ENCODE measurements around the gene MTHFSD. TPM values are rescaled to one million over a fixed set of nuclear protein-coding genes. Genes with fewer than 3 reads are reported as not detected.
A peak's percentile ranks its signal among the peaks of the same experiment; 100 is the strongest.

The MTHFSD gene
- 12.5 TPM for total RNA-seq

GRCh38 chr16:86554917-86555703 is at the start of gene MTHFSD:
Gene MTHFSD (minus strand): TSS chr16:86555235. CDS start chr16:86555184, 51 bp downstream.
- Histone ChIP-seq H3K36me3 (ENCODE audit: control insufficient read depth in 3 of 3, insufficient read depth in 3 of 3, low read length in 3 of 3) (peaks cover 6 to 16% (median 15%) of the 10 kb centered on the region in 3 donors), H3K27ac (ENCODE audit: low read depth, low read length) (peak within 1 kb of the TSS; percentile 93), H3K27me3 (ENCODE audit: control insufficient read depth in 3 of 3, insufficient read depth in 3 of 3, low read length in 3 of 3) (peaks cover 0 to 7% (median 5%) of the 10 kb centered on the region in 3 donors), H3K9ac (ENCODE audit: low read depth in 1 of 3, low read length in 3 of 3) (peak within 1 kb of the TSS; percentile 97 to 100 (median 98)), H3K4me1 (ENCODE audit: control insufficient read depth in 3 of 3, insufficient read depth in 3 of 3, low read length in 3 of 3) (peaks cover 22 to 30% (median 26%) of the 10 kb centered on the region in 3 donors), H3K9me3 (ENCODE audit: control insufficient read depth in 3 of 3, low read length in 3 of 3) (no peaks in the 10 kb centered on the region), H3K4me3 (ENCODE audit: low read length in 3 of 3) (peak within 1 kb of the TSS; percentile 93 to 99 (median 97))

- no peak overlapping the region for H3K4me3 ChIP-seq (ENCODE audit: low read length in 3 of 3)
Measured at GRCh38 chr16:86604436-86605193, 49.6 kb upstream of the MTHFSD start.

GRCh38 chr16:86602521-86602920 is 47.5 kb upstream of the MTHFSD start:
- Histone ChIP-seq H3K9me3 (ENCODE audit: control insufficient read depth in 3 of 3, low read length in 3 of 3) (no peaks in the 10 kb centered on the region), H3K4me1 (ENCODE audit: control insufficient read depth in 3 of 3, insufficient read depth in 3 of 3, low read length in 3 of 3) (no peaks in the 10 kb centered on the region), H3K4me3 (ENCODE audit: low read length in 3 of 3) (no peak overlapping the region), H3K27ac (ENCODE audit: low read depth, low read length) (no peak overlapping the region), H3K27me3 (ENCODE audit: control insufficient read depth in 3 of 3, insufficient read depth in 3 of 3, low read length in 3 of 3) (peaks cover 12 to 37% (median 17%) of the 10 kb centered on the region in 3 donors), H3K36me3 (ENCODE audit: control insufficient read depth in 3 of 3, insufficient read depth in 3 of 3, low read length in 3 of 3) (no peaks in the 10 kb centered on the region), H3K9ac (ENCODE audit: low read depth in 1 of 3, low read length in 3 of 3) (no peak overlapping the region)

More at GRCh38 chr16:86604436-86605193, 49.6 kb upstream of the MTHFSD start:
- no peaks in the 10 kb centered on the region for H3K36me3 ChIP-seq (ENCODE audit: control insufficient read depth in 3 of 3, insufficient read depth in 3 of 3, low read length in 3 of 3)
- H3K27me3 ChIP-seq (ENCODE audit: control insufficient read depth in 3 of 3, insufficient read depth in 3 of 3, low read length in 3 of 3): peaks cover 0 to 21% (median 11%) of the 10 kb centered on the region in 3 donors
- H3K4me1 ChIP-seq (ENCODE audit: control insufficient read depth in 3 of 3, insufficient read depth in 3 of 3, low read length in 3 of 3): peaks cover 0 to 13% (median 12%) of the 10 kb centered on the region in 3 donors
- H3K27ac ChIP-seq (ENCODE audit: low read depth, low read length): no peak overlapping the region
- H3K9me3 ChIP-seq (ENCODE audit: control insufficient read depth in 3 of 3, low read length in 3 of 3): no peaks in the 10 kb centered on the region
- no peak overlapping the region for H3K9ac ChIP-seq (ENCODE audit: low read depth in 1 of 3, low read length in 3 of 3)

GRCh38 chr16:86601356-86601755 is 46.3 kb upstream of the MTHFSD start:
- Histone ChIP-seq H3K9me3 (ENCODE audit: control insufficient read depth in 3 of 3, low read length in 3 of 3) (no peaks in the 10 kb centered on the region), H3K4me1 (ENCODE audit: control insufficient read depth in 3 of 3, insufficient read depth in 3 of 3, low read length in 3 of 3) (peaks cover 0 to 2% (median 0%) of the 10 kb centered on the region in 3 donors), H3K4me3 (ENCODE audit: low read length in 3 of 3) (no peak overlapping the region), H3K9ac (ENCODE audit: low read depth in 1 of 3, low read length in 3 of 3) (no peak overlapping the region), H3K27me3 (ENCODE audit: control insufficient read depth in 3 of 3, insufficient read depth in 3 of 3, low read length in 3 of 3) (peaks cover 18 to 37% (median 19%) of the 10 kb centered on the region in 3 donors), H3K36me3 (ENCODE audit: control insufficient read depth in 3 of 3, insufficient read depth in 3 of 3, low read length in 3 of 3) (no peaks in the 10 kb centered on the region), H3K27ac (ENCODE audit: low read depth, low read length) (no peak overlapping the region)

GRCh38 chr16:86598607-86599565 is 43.9 kb upstream of the MTHFSD start:
- H3K27me3 ChIP-seq (ENCODE audit: control insufficient read depth in 3 of 3, insufficient read depth in 3 of 3, low read length in 3 of 3): peaks cover 38 to 56% (median 39%) of the 10 kb centered on the region in 3 donors
- H3K36me3 ChIP-seq (ENCODE audit: control insufficient read depth in 3 of 3, insufficient read depth in 3 of 3, low read length in 3 of 3): no peaks in the 10 kb centered on the region
- no peak overlapping the region for H3K9ac ChIP-seq (ENCODE audit: low read depth in 1 of 3, low read length in 3 of 3)
- no peak overlapping the region for H3K27ac ChIP-seq (ENCODE audit: low read depth, low read length)
- peaks cover 0 to 2% (median 0%) of the 10 kb centered on the region in 3 donors for H3K4me1 ChIP-seq (ENCODE audit: control insufficient read depth in 3 of 3, insufficient read depth in 3 of 3, low read length in 3 of 3)
- no peak overlapping the region for H3K4me3 ChIP-seq (ENCODE audit: low read length in 3 of 3)
- no peaks in the 10 kb centered on the region for H3K9me3 ChIP-seq (ENCODE audit: control insufficient read depth in 3 of 3, low read length in 3 of 3)

- Histone ChIP-seq H3K27me3 (ENCODE audit: control insufficient read depth in 3 of 3, insufficient read depth in 3 of 3, low read length in 3 of 3) (peaks cover 44 to 64% (median 47%) of the 10 kb centered on the region in 3 donors), H3K9me3 (ENCODE audit: control insufficient read depth in 3 of 3, low read length in 3 of 3) (no peaks in the 10 kb centered on the region), H3K27ac (ENCODE audit: low read depth, low read length) (no peak overlapping the region), H3K4me3 (ENCODE audit: low read length in 3 of 3) (no peak overlapping the region), H3K9ac (ENCODE audit: low read depth in 1 of 3, low read length in 3 of 3) (no peak overlapping the region), H3K36me3 (ENCODE audit: control insufficient read depth in 3 of 3, insufficient read depth in 3 of 3, low read length in 3 of 3) (no peaks in the 10 kb centered on the region), H3K4me1 (ENCODE audit: control insufficient read depth in 3 of 3, insufficient read depth in 3 of 3, low read length in 3 of 3) (peaks cover 0 to 2% (median 0%) of the 10 kb centered on the region in 3 donors)
Measured at GRCh38 chr16:86597880-86598606, 43.0 kb upstream of the MTHFSD start.

GRCh38 chr16:86597126-86597879 is 42.3 kb upstream of the MTHFSD start:
- H3K9ac ChIP-seq (ENCODE audit: low read depth in 1 of 3, low read length in 3 of 3): no peak overlapping the region
- no peak overlapping the region for H3K27ac ChIP-seq (ENCODE audit: low read depth, low read length)
- peaks cover 45 to 64% (median 52%) of the 10 kb centered on the region in 3 donors for H3K27me3 ChIP-seq (ENCODE audit: control insufficient read depth in 3 of 3, insufficient read depth in 3 of 3, low read length in 3 of 3)
- peaks cover 0 to 2% (median 0%) of the 10 kb centered on the region in 3 donors for H3K4me1 ChIP-seq (ENCODE audit: control insufficient read depth in 3 of 3, insufficient read depth in 3 of 3, low read length in 3 of 3)
- no peaks in the 10 kb centered on the region for H3K9me3 ChIP-seq (ENCODE audit: control insufficient read depth in 3 of 3, low read length in 3 of 3)
- H3K4me3 ChIP-seq (ENCODE audit: low read length in 3 of 3): no peak overlapping the region
- no peaks in the 10 kb centered on the region for H3K36me3 ChIP-seq (ENCODE audit: control insufficient read depth in 3 of 3, insufficient read depth in 3 of 3, low read length in 3 of 3)

- H3K27ac ChIP-seq (ENCODE audit: low read depth, low read length): no peak overlapping the region
- no peaks in the 10 kb centered on the region for H3K9me3 ChIP-seq (ENCODE audit: control insufficient read depth in 3 of 3, low read length in 3 of 3)
- peaks cover 0 to 2% (median 0%) of the 10 kb centered on the region in 3 donors for H3K4me1 ChIP-seq (ENCODE audit: control insufficient read depth in 3 of 3, insufficient read depth in 3 of 3, low read length in 3 of 3)
- H3K4me3 ChIP-seq (ENCODE audit: low read length in 3 of 3): no peak overlapping the region
- no peaks in the 10 kb centered on the region for H3K36me3 ChIP-seq (ENCODE audit: control insufficient read depth in 3 of 3, insufficient read depth in 3 of 3, low read length in 3 of 3)
- H3K9ac ChIP-seq (ENCODE audit: low read depth in 1 of 3, low read length in 3 of 3): no peak overlapping the region
- H3K27me3 ChIP-seq (ENCODE audit: control insufficient read depth in 3 of 3, insufficient read depth in 3 of 3, low read length in 3 of 3): peaks cover 49 to 61% (median 55%) of the 10 kb centered on the region in 3 donors
Measured at GRCh38 chr16:86595983-86596605, 41.1 kb upstream of the MTHFSD start.
